Measurements from ENCODE around the gene SCAF8.

GRCh38 chr6:154824076-154824475 is 90.9 kb downstream of the SCAF8 start:
- no peak for TF ChIP-seq POLR2AphosphoS5 (IDR thresholded peaks at IDR 0.05; ENCODE audit: low read depth, low read length)
- no peak for TF ChIP-seq POLR2A (IDR thresholded peaks at IDR 0.05; ENCODE audit: low read depth, low read length)
